Stimulated activated CD4-positive, alpha-beta T cell treated with anti-CD3 and anti-CD28 coated beads, Interleukin-4, amount 100 ng/mL, for 24 hours (primary cell): ENCODE results near the gene PPP2R2B.

Experiments
- DNase-seq: peaks from one replicate; pipeline ENCODE4 v3.0.0-alpha.2; 2020

PPP2R2B gene

DNA sequence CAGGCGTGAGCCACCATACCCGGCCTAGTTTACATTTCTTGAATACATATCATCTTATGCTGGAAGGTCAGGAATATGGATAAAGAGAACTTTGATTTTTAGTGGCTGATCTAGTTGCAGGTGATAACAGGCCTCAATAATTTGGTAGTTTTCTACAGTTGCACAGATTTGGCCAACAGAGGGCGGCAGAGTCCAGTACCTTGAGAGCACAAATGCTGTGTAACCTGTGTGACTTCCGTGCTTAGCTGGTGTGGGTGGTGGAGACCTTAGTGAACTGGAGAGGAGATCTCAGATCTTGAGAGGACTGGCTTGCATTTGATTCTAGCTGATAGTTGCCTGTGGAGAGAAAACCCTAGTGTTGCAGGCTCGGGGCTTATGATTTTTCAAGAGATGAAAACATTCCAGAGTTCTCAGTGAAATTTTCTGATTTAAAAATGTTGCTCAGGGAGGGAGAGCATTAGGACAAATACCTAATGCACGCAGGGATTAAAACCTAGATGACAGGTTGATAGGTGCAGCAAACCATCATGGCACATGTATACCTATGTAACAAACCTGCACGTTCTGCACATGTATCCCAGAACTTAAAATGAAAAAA is 345.2 kb downstream of the PPP2R2B start:
- DNase-seq, result peak; percentile 79
